Upper lobe of left lung (tissue), 4 donors: ENCODE data around the gene ARPP21.

Experiments used
- CTCF ChIP-seq, 6 experiments: fragments of 450-650 bp in 4 of 6; fragments of 200-600 bp in 2 of 6; sonication (generic) in 2 of 6; IDR thresholded peaks; one replicate each; pipeline ENCODE4 v1.5.1; 2016 to 2019; ENCODE audit warnings: antibody characterized with exemption in 6 of 6
- EP300 ChIP-seq, 4 donors: sonication (generic); formaldehyde crosslinking; IDR thresholded peaks; one replicate each; pipeline ENCODE4 v1.5.1; 2017; ENCODE audit warnings: antibody characterized with exemption in 4 of 4, control low read depth in 2 of 4
- POLR2A ChIP-seq, 4 donors: fragments of 450-650 bp; IDR thresholded peaks; one replicate each; pipeline ENCODE4 v1.5.1; 2016 to 2017; ENCODE audit warnings: antibody characterized with exemption in 4 of 4, mild to moderate bottlenecking in 2 of 4
- POLR2AphosphoS5 ChIP-seq, 2 donors: sonication (generic); formaldehyde crosslinking; IDR thresholded peaks; one replicate each; pipeline ENCODE4 v1.5.1; 2017; ENCODE audit warnings: antibody characterized with exemption in 2 of 2

- TF ChIP-seq CTCF (IDR thresholded peaks at IDR 0.05), result no peak
- no peak for TF ChIP-seq POLR2A (IDR thresholded peaks at IDR 0.05)
- TF ChIP-seq EP300 (IDR thresholded peaks at IDR 0.05), result no peak
- no peak for TF ChIP-seq POLR2AphosphoS5 (IDR thresholded peaks at IDR 0.05)
These were observed 38.5 kb downstream of the ARPP21 start for GRCh38 chr3:35677797-35678196.
